H1 (cell line): ENCODE measurements around the gene RASGEF1C.

ENCODE experiments used
- ATF3 ChIP-seq: IDR thresholded peaks from 2 replicates; pipeline ENCODE4 v1.6.1; 2011; ENCODE audit warnings: low read depth, mild to moderate bottlenecking, low read length; ENCODE audit not compliant: insufficient read depth
- BRCA1 ChIP-seq: IDR thresholded peaks from 2 replicates; pipeline ENCODE4 v1.6.1; 2012; ENCODE audit warnings: low read depth, low read length, improper control_type of control experiment
- CHD2 ChIP-seq: IDR thresholded peaks from 2 replicates; pipeline ENCODE4 v1.6.1; 2012; ENCODE audit warnings: low read length, improper control_type of control experiment
- CREB1 ChIP-seq: IDR thresholded peaks from 2 replicates; pipeline ENCODE4 v1.6.1; 2012; ENCODE audit warnings: inconsistent platforms
- CTCF ChIP-seq, 3 experiments: IDR thresholded peaks; 1 replicate in 2 of 3; 2 replicates in 1 of 3; pipeline versions ENCODE4 v1.5.1 to v1.6.1; 2011; ENCODE audit warnings: low read length in 3 of 3, mild to moderate bottlenecking in 3 of 3, inconsistent platforms in 2 of 3, low read depth in 1 of 3, moderate library complexity in 1 of 3; ENCODE audit not compliant: insufficient read depth in 1 of 3; ENCODE audit errors: control extremely low read depth in 1 of 3
- EP300 ChIP-seq, 2 experiments: IDR thresholded peaks; 1 replicate in 1 of 2; 2 replicates in 1 of 2; pipeline ENCODE4 v1.6.1; 2011 to 2012; ENCODE audit warnings: low read depth in 2 of 2, low read length in 2 of 2, mild to moderate bottlenecking in 2 of 2, borderline replicate concordance in 1 of 2, inconsistent platforms in 1 of 2, moderate library complexity in 1 of 2
- EZH2 ChIP-seq: fragments of 200-600 bp; sonication (generic); IDR thresholded peaks from 2 replicates; pipeline ENCODE4 v1.7.1; 2012; ENCODE audit warnings: low read depth, mild to moderate bottlenecking, moderate library complexity, low read length, inconsistent platforms; ENCODE audit not compliant: severe bottlenecking
- HDAC2 ChIP-seq, 2 experiments: fragments of 300-600 bp in 1 of 2; sonication (generic) in 1 of 2; IDR thresholded peaks; 2 replicates each; pipeline ENCODE4 v1.6.1; 2011 to 2012; ENCODE audit warnings: low read depth in 2 of 2, low read length in 2 of 2, mild to moderate bottlenecking in 2 of 2, moderate library complexity in 2 of 2, borderline replicate concordance in 1 of 2, inconsistent platforms in 1 of 2
- POLR2A ChIP-seq, 2 experiments: IDR thresholded peaks; 1 replicate in 1 of 2; 2 replicates in 1 of 2; pipeline ENCODE4 v1.6.1; 2011; ENCODE audit warnings: low read depth in 2 of 2, low read length in 2 of 2, mild to moderate bottlenecking in 2 of 2; ENCODE audit errors: control extremely low read depth in 1 of 2
- RAD21 ChIP-seq, 2 experiments: IDR thresholded peaks in 1 of 2; conservative IDR thresholded peaks in 1 of 2; 2 replicates each; pipeline ENCODE4 v1.6.1; 2011; ENCODE audit warnings: low read depth in 2 of 2, low read length in 2 of 2, improper control_type of control experiment in 1 of 2, inconsistent platforms in 1 of 2, mild to moderate bottlenecking in 1 of 2, moderate library complexity in 1 of 2
- TAF1 ChIP-seq: IDR thresholded peaks from 2 replicates; pipeline ENCODE4 v1.6.1; 2011; ENCODE audit warnings: mild to moderate bottlenecking, low read depth, low read length
- TCF12 ChIP-seq: IDR thresholded peaks from 2 replicates; pipeline ENCODE4 v1.6.1; 2011; ENCODE audit warnings: low read depth, mild to moderate bottlenecking, low read length

- TF ChIP-seq CTCF (IDR thresholded peaks at IDR 0.05; ENCODE audit: control extremely low read depth in 1 of 3, insufficient read depth in 1 of 3, low read depth in 1 of 3, low read length in 3 of 3) (no peak), POLR2A (IDR thresholded peaks at IDR 0.05; ENCODE audit: control extremely low read depth in 1 of 2, low read depth in 2 of 2, low read length in 2 of 2) (no peak), CHD2 (no peak), RAD21 (IDR thresholded peaks at IDR 0.05 in 1 of 2, conservative IDR thresholded peaks at IDR 0.05 in 1 of 2; ENCODE audit: low read depth in 2 of 2, low read length in 2 of 2) (no peak), HDAC2 (IDR thresholded peaks at IDR 0.05; ENCODE audit: borderline replicate concordance in 1 of 2, low read depth in 2 of 2, low read length in 2 of 2) (no peak), BRCA1 (no peak), EP300 (IDR thresholded peaks at IDR 0.05; ENCODE audit: borderline replicate concordance in 1 of 2, low read depth in 2 of 2, low read length in 2 of 2) (no peak), TCF12 (no peak), ATF3 (no peak), TAF1 (no peak), CREB1 (no peak), EZH2 (no peak)
Observed at GRCh38 chr5:180179442-180180420, 29.3 kb downstream of the RASGEF1C start.
